ACC112 (cell line): ENCODE data around the gene RBM20.
A peak's percentile ranks its signal among the peaks of the same experiment; 100 is the strongest.
"Not testable (repeated sequence)": the region's sequence is repeated elsewhere in the genome, so short reads cannot be mapped to it uniquely, and the experiment has no call there.

Experiments used
- H2AFZ ChIP-seq: fragments of 200-600 bp; sonication (generic); one replicate; pipeline ENCODE4 v1.6.0; 2017; ENCODE audit warnings: antibody characterized with exemption, low read length; ENCODE audit not compliant: unreplicated experiment
- H3K27ac ChIP-seq: fragments of 200-600 bp; sonication (generic); 2 replicates; pipeline ENCODE4 v1.5.1; 2014; ENCODE audit warnings: low read depth, mild to moderate bottlenecking, antibody characterized with exemption, low read length, moderate library complexity
- H3K27me3 ChIP-seq: fragments of 200-600 bp; sonication (generic); 2 replicates; pipeline ENCODE4 v1.6.1; 2014; ENCODE audit warnings: mild to moderate bottlenecking, antibody characterized with exemption, low read length, moderate library complexity, mixed read lengths; ENCODE audit not compliant: insufficient read depth
- H3K36me3 ChIP-seq: fragments of 200-600 bp; sonication (generic); 2 replicates; pipeline ENCODE4 v1.6.1; 2016; ENCODE audit warnings: mild to moderate bottlenecking, antibody characterized with exemption, low read length, moderate library complexity, mixed read lengths; ENCODE audit not compliant: insufficient read depth
- H3K4me1 ChIP-seq: fragments of 200-600 bp; sonication (generic); one replicate; pipeline ENCODE4 v1.6.1; 2016; ENCODE audit warnings: low read length, mixed read lengths; ENCODE audit not compliant: insufficient read depth, unreplicated experiment, control insufficient read depth
- H3K4me3 ChIP-seq: fragments of 200-600 bp; sonication (generic); 2 replicates; pipeline ENCODE4 v1.5.1; 2014; ENCODE audit warnings: mild to moderate bottlenecking, low read depth, low read length
- H3K79me2 ChIP-seq: fragments of 200-600 bp; sonication (generic); one replicate; pipeline ENCODE4 v1.6.0; 2016; ENCODE audit warnings: low read length; ENCODE audit not compliant: control insufficient read depth, unreplicated experiment, insufficient read depth

Gene RBM20

DNA sequence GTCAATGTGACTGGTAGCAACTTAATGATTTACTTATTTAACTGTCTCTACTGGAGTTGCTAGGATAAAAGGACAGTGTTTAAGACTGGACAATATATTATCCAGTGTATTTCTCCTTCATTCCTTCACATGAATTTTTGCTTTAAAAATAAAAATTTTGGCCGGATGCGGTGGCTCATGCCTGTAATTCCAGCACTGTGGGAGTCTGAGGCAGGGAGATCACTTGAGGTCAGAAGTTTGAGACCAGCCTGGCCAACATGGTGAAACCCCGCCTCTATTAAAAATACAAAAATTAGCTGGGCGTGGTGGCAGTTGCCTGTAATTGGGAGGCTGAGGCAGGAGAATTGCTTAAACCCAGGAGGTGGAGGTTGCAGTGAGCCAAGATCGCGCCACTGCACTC is 5.1 kb upstream of the RBM20 start:
- not testable (repeated sequence) for H3K4me1 ChIP-seq, H3K27ac ChIP-seq
- peaks cover 27% of the 10 kb centered on the region for H3K27me3 ChIP-seq

GRCh38 chr10:110639858-110640257 is 4.3 kb upstream of the RBM20 start:
- H2AFZ ChIP-seq, H3K27ac ChIP-seq, H3K4me3 ChIP-seq, H3K36me3 ChIP-seq, H3K4me1 ChIP-seq, H3K79me2 ChIP-seq: not testable (repeated sequence)
- H3K27me3 ChIP-seq = peaks cover 33% of the 10 kb centered on the region

More for the DNA sequence above, 5.1 kb upstream of the RBM20 start:
- H3K79me2 ChIP-seq, H3K4me3 ChIP-seq, H3K36me3 ChIP-seq, H2AFZ ChIP-seq: not testable (repeated sequence)

GRCh38 chr10:110641256-110641655 is 2.9 kb upstream of the RBM20 start:
- Histone ChIP-seq H3K4me3 (no peak overlapping the region), H3K79me2 (no peaks in the 10 kb centered on the region), H3K27ac (no peak overlapping the region), H3K27me3 (peaks cover 41% of the 10 kb centered on the region), H3K36me3 (no peaks in the 10 kb centered on the region), H2AFZ (no peak overlapping the region), H3K4me1 (peaks cover 8% of the 10 kb centered on the region)

DNA sequence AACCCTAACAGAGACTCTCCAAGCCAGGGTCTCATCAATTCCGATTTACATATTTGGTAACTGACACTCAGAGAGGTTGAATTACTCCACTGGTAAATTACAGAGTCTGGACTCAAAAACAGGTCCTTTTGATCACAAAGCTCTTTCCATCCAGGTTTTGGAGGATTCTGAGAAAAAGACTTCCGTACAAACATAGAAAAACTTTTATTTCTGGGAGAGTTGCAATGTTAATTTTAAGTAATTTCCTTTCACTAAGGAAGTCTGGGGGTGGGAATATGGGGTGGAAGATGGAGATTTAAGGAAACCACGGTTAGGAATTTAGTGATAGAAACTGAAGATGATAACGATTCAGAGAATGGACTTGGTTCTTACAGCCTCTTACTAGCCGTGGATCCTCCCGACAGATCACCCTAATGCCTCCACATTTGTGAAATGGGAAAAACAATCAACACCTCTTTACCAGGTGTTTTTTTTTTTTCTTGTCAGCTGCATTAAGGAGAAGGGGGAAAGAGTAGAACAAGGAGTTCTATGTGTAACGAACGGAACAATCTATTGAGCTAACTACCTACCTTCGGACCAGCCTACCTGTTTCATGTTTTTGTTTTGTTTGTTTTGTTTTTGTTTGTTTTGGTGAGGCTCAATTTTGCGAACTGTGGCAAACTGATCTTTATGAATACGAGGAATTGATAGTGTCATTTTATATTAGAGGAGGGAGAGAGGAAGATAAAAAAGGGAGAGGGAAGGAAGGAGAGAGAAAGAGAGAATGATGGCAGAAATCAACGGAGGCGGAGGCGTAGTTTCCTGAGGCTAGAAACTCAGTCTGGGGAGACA is 1.7 kb upstream of the RBM20 start:
- no peak overlapping the region for H3K27ac ChIP-seq
- H3K27me3 ChIP-seq = peaks cover 53% of the 10 kb centered on the region
- no peaks in the 10 kb centered on the region for H3K36me3 ChIP-seq
- H3K79me2 ChIP-seq = no peaks in the 10 kb centered on the region
- H3K4me3 ChIP-seq = no peak overlapping the region
- no peak overlapping the region for H2AFZ ChIP-seq
- H3K4me1 ChIP-seq = peaks cover 4% of the 10 kb centered on the region

DNA sequence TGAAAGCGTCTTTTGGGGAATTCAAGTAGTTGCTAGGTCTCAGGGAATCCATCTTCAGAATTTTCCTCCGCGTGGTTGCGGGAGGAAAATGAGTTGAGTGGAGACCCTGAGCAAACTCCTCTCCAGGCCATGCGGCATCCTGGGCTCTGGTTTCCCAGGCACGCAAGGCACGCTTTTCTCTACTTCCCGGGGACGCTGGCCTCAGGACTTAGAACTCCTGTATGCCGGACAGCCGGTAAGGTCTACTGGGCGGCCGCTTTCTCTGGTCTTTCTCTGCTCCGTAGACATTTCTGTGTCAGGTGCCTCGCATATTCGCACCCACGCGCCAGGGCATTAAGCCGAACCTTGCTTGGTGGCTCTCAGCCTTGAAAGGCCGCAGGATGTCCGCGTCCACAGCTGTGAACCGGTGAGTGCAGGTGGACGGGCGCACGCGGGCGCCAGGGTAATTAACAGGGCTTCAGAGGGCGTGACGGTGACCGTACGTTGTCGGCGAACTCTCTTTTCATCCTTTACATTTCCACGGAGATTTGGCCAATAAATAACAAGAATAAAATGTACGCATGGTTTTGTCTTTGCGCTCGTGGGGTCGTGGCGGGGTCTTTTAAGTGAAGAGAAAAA is 992 bp upstream of the RBM20 start:
- Histone ChIP-seq H2AFZ (no peak overlapping the region), H3K4me3 (peak overlapping the region; percentile 80), H3K79me2 (no peaks in the 10 kb centered on the region), H3K36me3 (no peaks in the 10 kb centered on the region), H3K27ac (no peak overlapping the region), H3K4me1 (peaks cover 4% of the 10 kb centered on the region), H3K27me3 (peaks cover 53% of the 10 kb centered on the region)

GRCh38 chr10:110644598-110645462 is 694 bp downstream of the RBM20 start:
- Histone ChIP-seq H3K4me1 (peaks cover 4% of the 10 kb centered on the region), H3K27ac (no peak overlapping the region), H3K79me2 (no peaks in the 10 kb centered on the region), H3K27me3 (peaks cover 56% of the 10 kb centered on the region), H3K36me3 (no peaks in the 10 kb centered on the region), H3K4me3 (peak overlapping the region; percentile 80), H2AFZ (peak overlapping the region; percentile 19)

GRCh38 chr10:110646417-110647135 is 2.4 kb downstream of the RBM20 start:
- H3K4me3 ChIP-seq = no peak overlapping the region
- H3K4me1 ChIP-seq = peaks cover 2% of the 10 kb centered on the region
- no peak overlapping the region for H2AFZ ChIP-seq
- no peaks in the 10 kb centered on the region for H3K79me2 ChIP-seq
- H3K36me3 ChIP-seq = no peaks in the 10 kb centered on the region
- peaks cover 53% of the 10 kb centered on the region for H3K27me3 ChIP-seq
- no peak overlapping the region for H3K27ac ChIP-seq

DNA sequence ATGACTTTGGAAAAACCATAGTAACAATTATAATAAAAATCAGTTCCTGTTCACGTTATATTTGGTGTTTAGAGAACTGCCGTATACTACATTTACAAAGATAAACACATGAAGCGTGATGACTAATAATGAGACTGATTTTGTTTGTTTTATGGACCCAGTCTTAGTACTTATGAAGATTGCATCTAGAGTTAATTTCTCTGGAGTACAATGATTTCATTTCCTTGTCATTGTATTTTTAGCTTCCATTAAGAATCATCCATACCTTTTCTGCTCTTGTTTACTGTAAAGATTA is 2.9 kb downstream of the RBM20 start:
- H3K36me3 ChIP-seq = no peaks in the 10 kb centered on the region
- no peak overlapping the region for H3K27ac ChIP-seq
- peaks cover 48% of the 10 kb centered on the region for H3K27me3 ChIP-seq
- H2AFZ ChIP-seq = no peak overlapping the region
- H3K79me2 ChIP-seq = no peaks in the 10 kb centered on the region
- H3K4me3 ChIP-seq = no peak overlapping the region
- peaks cover 6% of the 10 kb centered on the region for H3K4me1 ChIP-seq

GRCh38 chr10:110648692-110649346 is 4.7 kb downstream of the RBM20 start:
- Histone ChIP-seq H3K36me3 (no peaks in the 10 kb centered on the region), H3K27ac (no peak overlapping the region), H3K4me1 (peaks cover 6% of the 10 kb centered on the region), H3K27me3 (peaks cover 32% of the 10 kb centered on the region), H3K4me3 (no peak overlapping the region), H3K79me2 (no peaks in the 10 kb centered on the region), H2AFZ (no peak overlapping the region)
